IPS-11a (cell line): ENCODE data around the gene SLC5A2.
A peak's percentile ranks its signal among the peaks of the same experiment; 100 is the strongest.
"Not testable (repeated sequence)": the region's sequence is repeated elsewhere in the genome, so short reads cannot be mapped to it uniquely, and the experiment has no call there.

Source experiments
- H3K4me3 ChIP-seq: one replicate; pipeline ENCODE4 v1.5.1; 2013; ENCODE audit warnings: low read depth, low read length, control low read depth

SLC5A2 gene

GRCh38 chr16:31483081-31483480, at the start of gene SLC5A2:
Gene SLC5A2, plus strand, starts transcription at chr16:31483123. Its CDS starts 14 bp downstream, at chr16:31483137.
- H3K4me3 ChIP-seq = no peak within 1 kb of the TSS

- H3K4me3 ChIP-seq = no peak overlapping the region
Observed at GRCh38 chr16:31435341-31436220, 47.3 kb upstream of the SLC5A2 start.

GRCh38 chr16:31436221-31437045, 46.5 kb upstream of the SLC5A2 start:
- no peak overlapping the region for H3K4me3 ChIP-seq

GRCh38 chr16:31438414-31438813, 44.5 kb upstream of the SLC5A2 start:
- H3K4me3 ChIP-seq = no peak overlapping the region

GRCh38 chr16:31439023-31439422, 43.9 kb upstream of the SLC5A2 start:
- not testable (repeated sequence) for H3K4me3 ChIP-seq

GRCh38 chr16:31439519-31439918, 43.4 kb upstream of the SLC5A2 start:
- no peak overlapping the region for H3K4me3 ChIP-seq

GRCh38 chr16:31440516-31441184, 42.3 kb upstream of the SLC5A2 start:
- H3K4me3 ChIP-seq = no peak overlapping the region

- H3K4me3 ChIP-seq = no peak overlapping the region
Observed at GRCh38 chr16:31441956-31442355, 41.0 kb upstream of the SLC5A2 start.

GRCh38 chr16:31445931-31446330, 37.0 kb upstream of the SLC5A2 start:
- H3K4me3 ChIP-seq = not testable (repeated sequence)

- no peak overlapping the region for H3K4me3 ChIP-seq
Observed at GRCh38 chr16:31451201-31451600, 31.7 kb upstream of the SLC5A2 start.

GRCh38 chr16:31451681-31452351, 31.1 kb upstream of the SLC5A2 start:
- no peak overlapping the region for H3K4me3 ChIP-seq

- no peak overlapping the region for H3K4me3 ChIP-seq
Observed at GRCh38 chr16:31452631-31453106, 30.3 kb upstream of the SLC5A2 start.

GRCh38 chr16:31453255-31454204, 29.4 kb upstream of the SLC5A2 start:
- H3K4me3 ChIP-seq = no peak overlapping the region

GRCh38 chr16:31455601-31456314, 27.2 kb upstream of the SLC5A2 start:
- no peak overlapping the region for H3K4me3 ChIP-seq

GRCh38 chr16:31456988-31457360, 25.9 kb upstream of the SLC5A2 start:
- H3K4me3 ChIP-seq = no peak overlapping the region

- H3K4me3 ChIP-seq = peak overlapping the region; percentile 85
Observed at GRCh38 chr16:31458073-31458843, 24.7 kb upstream of the SLC5A2 start.

GRCh38 chr16:31458844-31459686, 23.9 kb upstream of the SLC5A2 start, which contains the start of gene ARMC5:
Gene ARMC5, plus strand, starts transcription at chr16:31459501. Its CDS starts 24 bp downstream, at chr16:31459525.
- peak within 1 kb of the TSS; percentile 85 for H3K4me3 ChIP-seq
